GM18858 (cell line): ENCODE data around the gene FAM83G.

Experiments
- ATAC-seq: cut with Tn5 transposase; IDR thresholded peaks from one replicate; pipeline ENCODE4 v1.9.1; 2021; ENCODE audit not compliant: unreplicated experiment

The FAM83G gene

DNA sequence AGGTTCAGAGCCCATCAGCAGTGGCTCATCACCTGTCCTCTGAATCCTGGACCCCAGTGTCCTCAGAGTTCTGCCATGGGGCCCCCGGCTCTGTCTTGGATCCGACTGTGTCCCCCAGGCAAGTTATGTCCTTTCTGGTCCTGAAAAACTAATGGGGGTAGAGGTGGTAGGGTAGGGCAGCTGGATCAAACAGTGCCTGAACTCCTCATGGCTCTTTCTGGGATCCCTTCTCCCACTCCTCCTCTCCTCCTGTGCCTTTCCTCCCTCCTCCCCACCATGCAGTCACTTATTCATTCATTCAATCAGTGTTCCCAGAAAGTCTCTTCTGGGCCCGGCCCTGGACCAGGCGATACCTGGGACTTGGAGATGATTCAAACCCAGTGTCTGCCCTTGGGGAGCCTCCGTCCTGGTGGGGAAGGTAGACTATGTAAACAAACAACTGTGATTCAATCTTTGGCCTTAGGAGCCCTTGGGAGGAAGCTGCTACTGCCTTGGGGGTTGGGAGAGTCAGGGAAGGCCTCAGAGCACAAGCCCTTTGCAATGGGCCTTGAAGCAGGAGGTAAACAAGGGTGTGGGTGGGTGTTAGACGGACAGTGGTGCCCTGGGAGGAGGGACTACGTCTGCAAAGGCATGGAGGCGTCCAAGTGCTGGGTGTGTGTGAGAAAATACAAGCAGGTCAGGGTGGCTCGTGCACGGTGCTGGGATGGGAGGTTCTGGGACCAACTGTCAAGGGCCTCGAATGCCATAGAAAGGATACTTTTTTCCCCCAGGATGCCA is 6.4 kb upstream of the FAM83G start:
- no peak for ATAC-seq

DNA sequence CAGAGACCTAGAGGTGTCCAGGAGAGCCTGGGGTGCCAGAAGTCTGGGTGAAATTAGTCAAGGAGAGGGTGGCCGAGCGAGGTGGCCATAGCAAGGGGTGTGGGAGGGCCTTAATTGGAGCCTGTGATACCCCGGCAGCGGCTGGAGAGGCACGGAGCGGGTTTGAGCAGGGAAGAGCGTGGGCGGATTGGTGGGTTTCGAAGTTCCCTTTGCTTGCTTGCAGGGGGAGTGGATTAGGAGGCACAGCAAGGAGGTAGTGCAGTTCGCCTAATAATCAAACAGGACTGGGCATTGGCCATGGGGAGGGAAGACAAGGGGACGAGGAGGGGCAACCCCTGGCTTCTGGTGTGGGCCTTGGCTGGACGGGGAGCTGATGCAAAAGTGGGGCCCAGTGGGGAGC is 5.4 kb upstream of the FAM83G start:
- no peak for ATAC-seq

DNA sequence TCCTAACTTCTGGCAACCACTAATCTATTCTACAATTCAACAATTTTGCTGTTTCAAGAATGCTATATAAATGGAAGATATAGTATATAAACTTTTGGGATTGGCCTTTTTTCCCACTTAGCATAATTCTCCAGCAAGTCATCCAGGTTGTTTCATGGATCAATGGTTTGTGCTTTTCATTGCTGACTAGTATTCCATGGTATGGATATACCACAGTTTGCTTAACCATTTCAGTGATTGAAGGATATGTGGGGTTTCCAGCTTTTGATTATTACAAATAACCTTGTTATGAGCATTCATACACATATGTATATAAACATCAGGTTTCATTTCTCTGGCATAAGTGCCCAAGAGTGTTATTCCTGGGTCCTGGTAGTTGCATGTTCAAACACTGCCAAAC is 2.1 kb upstream of the FAM83G start:
- ATAC-seq, result no peak

DNA sequence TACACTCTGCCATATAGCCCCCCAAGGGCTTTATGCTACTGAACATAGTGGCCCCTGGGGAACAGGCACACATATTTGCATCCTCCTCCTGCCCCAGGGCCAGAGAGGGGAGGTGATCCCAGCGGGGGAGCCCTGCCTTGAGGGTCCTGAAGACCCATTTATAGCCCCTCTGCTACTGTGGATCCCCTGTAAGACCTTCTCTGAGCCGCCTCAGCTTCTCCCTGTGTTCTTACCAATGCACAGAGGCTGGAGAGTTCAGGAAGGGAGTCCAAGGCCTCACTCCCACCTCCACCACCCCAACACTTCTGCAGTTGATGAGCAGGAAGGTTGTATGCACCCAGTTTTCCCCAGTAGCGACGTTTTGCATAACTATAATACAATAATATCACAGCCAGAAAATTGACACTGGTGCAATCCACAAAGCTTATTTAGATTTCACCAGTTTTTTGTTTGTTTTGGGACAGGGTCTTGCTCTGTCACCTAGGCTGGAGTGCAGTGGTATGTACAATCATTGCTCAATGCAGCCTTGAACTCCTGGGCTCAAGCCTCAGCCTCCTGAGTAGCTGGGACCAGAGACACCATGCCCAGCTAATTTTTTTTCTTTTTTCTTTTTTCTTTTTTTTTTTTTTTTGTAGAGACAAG is 1.3 kb upstream of the FAM83G start:
- no peak for ATAC-seq

DNA sequence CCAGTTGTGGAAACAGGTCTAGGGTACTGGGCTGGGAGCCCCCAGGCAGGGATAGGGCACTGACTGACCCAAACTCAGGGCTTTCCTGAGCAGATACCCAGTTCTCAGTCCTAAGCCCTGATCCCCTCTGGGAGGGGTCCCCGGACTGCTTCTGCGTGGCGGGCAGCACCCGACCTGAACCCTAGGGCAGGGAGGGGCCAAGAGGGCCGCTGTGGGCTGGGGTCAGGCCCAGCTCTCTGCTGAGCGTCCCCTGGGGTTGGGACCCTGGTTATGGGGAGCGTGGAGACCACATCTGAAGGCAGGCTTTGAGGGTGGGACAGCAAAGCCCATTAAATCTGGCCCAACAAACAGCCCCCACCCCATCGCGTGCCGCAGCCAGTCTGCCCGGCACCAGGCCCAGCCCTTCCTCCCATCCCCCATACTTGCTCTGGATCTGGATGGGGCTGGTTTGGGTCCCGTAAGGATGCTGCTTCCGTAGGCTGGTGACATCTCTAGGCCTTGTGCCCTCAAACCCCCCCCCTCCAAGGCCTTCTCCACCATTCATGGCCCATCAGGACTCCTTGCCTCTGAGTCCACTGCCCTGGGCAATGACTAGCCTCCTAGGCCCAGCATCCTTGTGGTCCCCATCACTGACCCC is 691 bp upstream of the FAM83G start:
- ATAC-seq, result no peak

DNA sequence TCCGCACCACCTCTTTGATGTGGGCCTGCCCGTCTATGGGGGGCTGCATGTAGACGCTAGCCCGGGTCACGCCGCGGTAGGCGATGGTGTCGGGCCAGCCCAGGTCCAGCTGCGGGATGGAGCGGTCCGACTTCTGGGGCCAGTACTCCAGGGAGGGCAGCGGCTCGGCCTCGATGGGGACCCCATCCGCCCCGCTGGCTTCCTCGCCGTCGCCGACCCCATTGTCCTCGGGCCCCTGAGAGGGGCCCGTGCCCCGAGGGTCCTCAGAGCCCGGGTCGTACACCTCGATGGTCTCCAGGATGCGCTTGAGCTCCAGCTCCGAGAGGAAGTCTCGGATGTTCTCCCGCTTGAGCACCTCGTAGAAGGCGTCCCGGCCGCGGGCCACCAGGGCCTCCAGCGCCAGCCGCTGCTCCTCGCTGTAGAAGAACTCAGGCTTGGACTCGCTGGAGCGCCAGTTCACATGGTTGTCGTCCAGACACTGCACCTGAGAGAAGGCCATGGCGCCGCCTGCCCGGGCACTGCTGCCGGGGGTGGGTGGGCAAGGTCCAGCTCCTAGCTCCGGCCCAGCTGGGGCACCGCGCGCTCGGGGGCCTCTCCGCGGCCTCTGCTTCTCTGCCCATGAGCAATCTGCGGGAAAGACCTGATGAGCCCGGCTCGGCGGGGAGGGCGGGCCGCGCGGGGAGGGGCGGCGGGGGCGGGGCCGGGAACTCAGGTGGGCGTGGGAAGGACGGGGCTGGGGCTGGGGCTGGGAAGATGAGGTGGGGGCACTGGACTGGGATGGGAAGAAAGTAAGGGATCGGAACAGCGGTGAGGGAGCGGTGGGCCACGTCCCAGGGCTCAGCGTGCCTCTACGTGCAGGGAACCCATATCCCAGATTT is 782 bp downstream of the FAM83G start:
- ATAC-seq, result no peak

DNA sequence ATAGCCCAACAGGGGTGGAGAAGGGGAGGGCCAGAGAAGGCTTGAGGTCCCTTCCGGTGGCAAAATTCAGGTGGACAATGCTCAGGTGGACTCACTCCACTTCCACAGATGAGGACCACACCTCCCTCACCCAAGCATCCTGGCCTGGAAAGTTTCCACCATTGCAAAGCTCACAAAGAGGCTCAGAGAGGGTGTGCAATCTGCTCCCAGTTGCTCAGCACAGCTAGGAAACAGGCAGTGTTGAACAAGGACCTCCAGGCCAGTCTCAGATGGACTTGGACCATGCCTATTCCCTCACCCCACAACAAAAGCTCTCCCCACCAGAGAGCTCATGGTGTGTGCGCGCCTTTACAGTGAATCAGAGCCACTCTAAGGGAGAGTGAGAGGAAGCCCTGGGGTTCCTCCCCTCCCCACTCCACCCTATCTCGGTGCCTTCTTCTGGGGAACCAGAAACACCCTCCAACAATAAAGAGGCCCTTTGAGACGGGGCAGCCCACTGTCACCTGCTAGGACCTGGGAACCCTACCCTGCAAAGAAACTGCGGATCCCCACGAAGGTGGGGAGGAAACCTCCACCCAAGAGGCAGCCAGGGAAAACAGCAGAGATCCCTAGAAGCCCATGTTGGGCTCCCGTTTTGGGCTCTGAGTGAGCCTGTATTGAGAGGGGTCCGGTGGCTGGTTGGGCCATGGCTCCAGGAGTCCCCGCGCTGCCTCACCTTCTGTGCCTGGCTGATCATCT is 1.6 kb downstream of the FAM83G start:
- no peak for ATAC-seq

DNA sequence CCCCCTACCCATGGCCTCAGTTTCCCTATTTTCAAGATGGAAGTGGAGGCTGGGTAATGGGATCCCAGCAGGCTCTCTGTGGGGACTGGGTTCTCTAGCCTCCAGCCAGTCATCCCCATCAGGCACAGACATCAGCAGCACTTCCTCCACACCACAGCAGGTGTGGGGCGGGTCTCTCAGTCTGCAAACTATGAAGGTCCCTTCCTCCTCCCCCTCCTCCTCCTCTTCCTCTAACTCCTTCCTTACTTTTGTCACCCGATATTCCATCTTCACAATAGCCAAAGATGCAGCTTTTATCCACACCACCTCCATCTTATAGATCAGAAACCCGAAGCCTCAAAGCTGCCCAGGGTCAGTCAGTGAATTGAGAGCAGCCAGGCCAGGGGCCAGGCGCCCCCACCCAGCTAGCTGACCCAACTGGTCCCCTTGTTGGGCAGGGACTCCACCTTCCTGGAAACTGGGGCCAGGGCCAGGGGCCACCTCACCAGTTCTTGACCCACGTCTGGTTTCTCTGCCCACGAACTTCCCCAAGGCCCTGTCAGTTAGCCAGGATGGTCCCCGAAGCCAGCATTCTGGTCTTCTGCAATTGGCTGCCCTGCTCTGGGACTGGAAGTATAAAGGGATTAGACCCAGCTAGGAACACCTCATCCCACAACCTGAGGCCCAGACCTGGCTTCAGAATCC is 2.5 kb downstream of the FAM83G start:
- ATAC-seq, result no peak

DNA sequence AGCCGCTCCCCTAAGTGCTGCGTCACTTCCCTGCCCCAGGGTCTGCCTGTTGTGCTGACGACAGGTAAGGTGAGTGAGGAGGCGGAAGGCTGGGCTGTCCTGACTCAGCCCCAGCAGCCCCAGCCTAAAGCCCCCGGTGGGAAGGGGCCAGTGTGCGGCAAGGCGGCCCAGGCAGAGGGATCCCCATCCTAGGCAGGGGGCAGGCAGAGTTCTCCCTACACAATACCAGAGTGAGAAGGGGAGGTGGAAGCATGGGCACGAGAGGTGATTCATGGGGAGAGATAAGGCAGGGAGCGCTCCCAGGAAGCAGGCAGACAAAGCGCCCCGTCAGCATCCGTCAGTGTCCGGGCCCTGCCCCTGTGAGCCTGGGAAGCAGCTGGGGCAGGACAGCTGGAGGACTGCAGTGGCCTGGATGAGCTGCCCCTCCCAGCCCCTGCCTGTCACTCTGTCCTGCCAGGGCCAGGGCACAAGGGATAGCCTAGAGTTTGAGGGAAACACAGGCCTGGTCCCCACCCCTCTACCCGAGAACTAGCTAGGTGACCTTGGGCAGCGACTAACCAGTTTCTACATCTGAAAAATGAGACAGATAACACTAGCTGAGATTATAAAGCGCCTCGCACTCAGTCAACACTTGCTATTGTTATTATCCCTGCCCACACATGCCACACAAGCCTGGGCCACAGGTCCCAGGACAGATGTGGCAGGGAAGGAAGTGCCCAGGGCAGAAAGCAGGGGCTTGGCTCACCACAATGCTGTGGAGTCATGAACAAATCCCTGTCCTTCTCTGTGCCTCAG is 3.8 kb downstream of the FAM83G start:
- ATAC-seq, result no peak

DNA sequence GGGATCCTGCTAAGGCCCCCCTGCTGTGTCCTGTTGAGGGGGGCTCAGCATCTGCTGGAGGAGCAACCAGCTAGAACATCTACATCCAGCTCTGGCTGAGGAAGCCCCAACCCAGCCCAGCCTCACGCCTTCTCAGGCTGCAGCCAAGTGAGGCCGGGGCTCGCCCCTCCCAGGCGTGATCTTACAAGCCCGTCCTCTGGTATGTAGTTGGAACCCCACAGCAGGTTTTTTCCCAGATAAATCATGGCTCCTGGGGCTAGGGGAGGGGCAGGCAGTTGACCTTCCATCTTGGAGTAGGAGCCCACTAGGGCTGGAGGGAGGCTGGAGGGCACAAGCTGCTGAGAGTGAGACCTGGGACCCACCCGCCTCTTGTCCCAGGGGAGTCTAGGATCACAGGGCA is 4.7 kb downstream of the FAM83G start:
- ATAC-seq, result no peak

DNA sequence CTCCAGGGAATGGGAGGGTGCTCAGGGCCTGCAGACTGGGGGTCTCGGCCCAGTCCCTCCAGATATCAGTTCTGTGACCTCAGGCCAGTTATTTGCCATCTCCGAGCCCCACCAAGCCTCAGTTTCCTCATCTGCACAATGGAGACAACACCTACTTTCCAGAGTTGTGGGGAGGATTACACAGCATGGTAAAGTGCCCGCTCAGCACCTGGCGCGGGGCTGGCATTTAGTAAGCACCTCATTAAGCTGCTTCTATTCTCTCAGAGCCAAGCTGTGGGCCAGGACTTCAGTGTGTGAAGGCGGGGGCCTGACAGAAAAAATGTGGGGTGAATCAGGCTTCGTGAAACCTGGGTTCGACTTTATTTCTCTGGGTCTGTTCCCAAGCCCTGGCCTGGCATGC is 5.2 kb downstream of the FAM83G start:
- ATAC-seq, result no peak

DNA sequence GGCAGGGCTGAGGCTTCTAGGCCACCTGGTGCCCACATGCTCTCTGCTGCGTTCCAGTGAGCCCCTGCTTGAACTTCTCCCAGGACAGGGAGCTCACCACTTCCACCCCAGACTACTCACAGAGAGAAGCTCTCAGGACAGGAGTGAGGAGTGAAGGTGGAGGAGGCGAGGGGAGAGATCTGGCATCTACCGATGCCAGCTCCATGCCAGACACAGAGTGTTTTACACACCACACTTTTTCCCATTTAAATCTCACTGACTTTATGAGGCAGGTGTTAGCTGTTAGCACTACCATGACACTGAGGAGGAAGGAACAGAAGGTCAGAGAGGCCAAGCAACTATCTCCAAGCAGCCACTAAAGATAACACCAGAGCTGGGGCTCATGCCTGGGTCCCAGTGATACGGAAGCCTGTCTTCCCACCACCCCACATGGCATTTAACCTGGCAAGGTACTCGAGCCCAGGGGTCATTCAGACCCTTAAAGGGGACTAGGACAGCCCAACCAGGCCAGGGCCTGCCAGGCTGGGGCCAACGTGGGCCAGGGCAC is 6.8 kb downstream of the FAM83G start:
- ATAC-seq, result no peak

DNA sequence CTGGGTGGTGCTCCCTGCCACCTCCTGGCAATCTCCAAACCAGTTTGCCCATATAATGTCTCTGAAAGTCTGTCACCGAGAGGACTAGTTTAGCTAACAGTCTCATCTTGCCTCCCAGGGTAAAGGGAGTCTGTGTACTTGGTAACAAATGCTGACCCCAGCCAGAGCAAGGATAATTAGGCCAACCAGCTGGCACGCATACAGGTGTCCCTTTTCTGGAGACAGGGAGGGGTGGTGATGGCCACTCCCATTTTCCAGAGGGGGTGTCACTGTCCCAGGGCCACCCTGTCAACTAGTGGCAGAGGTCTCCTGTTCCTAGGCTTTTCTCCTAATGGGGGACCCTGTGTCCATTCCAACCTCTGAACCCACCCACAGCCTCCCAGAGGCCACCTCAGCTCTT is 8.1 kb downstream of the FAM83G start:
- no peak for ATAC-seq

DNA sequence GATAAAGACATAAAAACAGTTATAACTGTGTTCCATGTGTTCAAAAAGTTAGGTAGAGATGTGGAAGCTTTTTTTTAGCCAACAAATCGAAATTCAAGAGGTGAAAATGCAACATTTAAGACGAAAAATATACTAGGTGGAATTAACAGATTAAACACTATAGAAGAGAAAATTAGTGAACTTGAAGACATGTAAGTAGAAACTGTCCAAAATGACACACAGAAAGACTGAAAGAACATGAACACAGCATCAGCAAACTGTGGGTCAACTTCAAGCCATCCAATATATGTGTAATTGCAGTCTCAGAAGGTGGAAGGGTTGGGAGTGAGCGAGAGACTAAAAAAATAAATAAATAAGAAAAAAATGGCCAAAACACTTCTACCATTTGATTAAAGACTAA is 9.3 kb downstream of the FAM83G start:
- no peak for ATAC-seq

DNA sequence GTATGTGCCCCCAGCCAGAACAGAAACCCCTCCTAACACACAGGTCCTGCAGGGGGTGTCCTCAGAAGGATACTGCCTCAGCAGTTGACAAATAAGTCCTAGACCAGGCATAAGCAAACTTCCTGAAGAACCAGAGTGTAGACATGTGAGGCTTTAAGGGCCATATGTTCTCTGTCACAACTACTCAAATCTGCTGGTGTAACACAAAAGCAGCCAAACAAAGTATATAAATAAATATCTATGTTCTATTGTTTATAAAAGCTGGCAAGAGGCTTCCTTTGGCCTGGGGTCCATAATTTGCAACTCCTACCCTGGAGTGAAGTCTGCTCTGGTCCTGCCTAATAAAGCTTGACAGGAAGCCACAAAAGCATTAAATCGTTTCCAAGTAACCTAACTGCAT is 9.9 kb downstream of the FAM83G start:
- no peak for ATAC-seq

DNA sequence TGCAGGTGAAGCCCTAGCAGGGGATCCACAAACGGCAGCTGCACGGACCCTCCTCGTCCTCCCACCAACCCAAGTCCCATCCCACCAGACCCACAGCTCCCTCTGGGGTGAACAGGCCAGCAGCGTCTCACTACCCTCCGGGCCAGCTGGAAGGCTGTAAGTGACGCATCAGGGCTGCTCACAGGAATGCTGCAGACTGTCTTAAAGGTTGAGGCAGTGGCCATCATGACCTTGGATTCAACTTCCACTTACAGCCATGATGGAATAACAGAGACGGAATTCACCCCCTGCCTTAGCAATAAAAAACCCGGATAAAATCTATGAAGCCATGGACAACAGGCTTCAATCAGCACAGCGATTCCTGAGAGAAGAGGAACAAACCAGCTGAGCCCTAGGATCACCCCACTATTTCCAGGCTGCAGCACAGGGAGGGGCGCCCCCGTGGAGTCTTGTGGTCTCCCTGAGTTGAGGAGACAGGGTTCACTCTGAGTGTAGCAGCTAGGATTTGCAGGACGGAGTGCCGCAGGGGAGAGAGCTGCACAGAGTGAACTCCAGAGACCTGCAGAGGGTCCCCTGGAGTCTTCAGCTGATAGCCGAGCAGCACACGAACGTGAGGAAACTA is 10.5 kb downstream of the FAM83G start:
- no peak for ATAC-seq

DNA sequence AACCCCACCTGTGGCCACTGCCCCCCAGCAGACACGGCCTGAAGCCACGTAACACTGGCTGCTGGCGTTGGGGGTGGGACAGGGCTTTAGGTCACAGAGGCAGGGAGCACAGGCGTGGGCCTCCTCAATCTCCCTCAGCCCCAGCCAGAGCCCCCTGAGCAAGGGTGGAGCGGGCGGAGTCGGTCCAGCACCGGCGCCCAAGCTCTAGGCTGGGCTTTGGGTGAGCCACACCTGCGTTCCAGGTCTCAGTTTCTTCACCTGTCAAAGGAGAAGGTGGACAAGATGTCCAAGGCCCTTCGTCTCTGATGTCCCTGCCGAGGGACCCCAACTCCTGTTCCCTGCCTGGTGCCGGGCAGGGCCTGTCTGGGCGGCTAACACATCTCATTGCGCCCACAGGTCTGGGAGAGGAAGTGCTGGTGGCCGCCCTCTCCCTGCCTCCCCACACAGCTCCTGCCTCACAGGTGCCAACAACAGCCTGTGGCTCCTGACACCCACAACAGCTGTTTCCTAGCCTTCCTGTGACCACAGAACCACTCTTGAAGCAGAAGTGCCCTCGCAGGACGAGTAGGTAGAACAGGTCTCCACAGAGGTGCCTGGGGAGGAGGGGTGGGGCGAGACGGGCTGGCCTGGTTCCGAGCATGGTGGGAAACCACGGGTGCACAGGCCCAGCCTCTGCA is 12.0 kb downstream of the FAM83G start:
- no peak for ATAC-seq
